MM.1S (cell line): ENCODE data around the gene PXT1.

Experiments used
- CTCF ChIP-seq: fragments of 300-600 bp; sonication (generic); IDR thresholded peaks from 2 replicates; pipeline ENCODE4 v1.5.1; 2016; ENCODE audit warnings: antibody characterized with exemption, low read length, mixed read lengths
- EZH2 ChIP-seq: fragments of 300-600 bp; sonication (generic); optimal IDR thresholded peaks from 2 replicates; pipeline ENCODE3; 2017; ENCODE audit warnings: low read depth, mild to moderate bottlenecking, antibody characterized with exemption, low read length, mixed read lengths
- EZH2phosphoT487 ChIP-seq: fragments of 300-600 bp; sonication (generic); IDR thresholded peaks from 2 replicates; pipeline ENCODE4 v1.6.1; 2018; ENCODE audit warnings: antibody characterized with exemption, low read length

- TF ChIP-seq EZH2phosphoT487 (no peak), CTCF (no peak), EZH2 (no peak)
Measured at GRCh38 chr6:36467625-36468024, 25.0 kb upstream of the PXT1 start.
